NCI-H524 treated with DMSO at 0.1 percent for 48 hours (cell line): Measurements from ENCODE around the gene PRRC2A.
"Not testable (repeated sequence)": the region's sequence is repeated elsewhere in the genome, so short reads cannot be mapped to it uniquely, and the experiment has no call there.

Source experiments
- DNase-seq: peaks from one replicate; lab custom pipeline; 2025; lab: John Stamatoyannopoulos, UW

Gene PRRC2A

DNA sequence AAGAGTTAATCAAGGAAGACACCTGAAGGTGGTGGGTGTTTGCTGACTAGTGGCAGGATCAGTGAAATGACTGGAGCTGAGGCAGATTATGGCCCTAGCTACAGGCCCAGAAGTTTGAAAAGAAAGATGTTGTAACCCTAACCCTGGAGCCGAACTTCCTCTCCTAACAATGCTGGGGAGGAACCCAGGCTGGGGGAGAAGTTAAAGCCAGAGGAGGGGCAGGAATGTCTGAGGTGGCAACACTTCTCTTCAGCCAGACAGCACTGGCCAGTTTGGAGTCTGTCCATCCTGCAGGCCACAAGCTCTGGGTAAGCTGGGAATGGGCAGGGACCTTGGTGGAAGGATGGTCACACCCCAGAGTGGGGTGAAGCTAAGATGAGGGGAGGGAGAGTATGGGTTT, 34.5 kb upstream of the PRRC2A start, which contains the start of gene LST1:
TSS of gene LST1 (plus strand) at position 270 of the 400 bp plus-strand sequence. CDS start 1,023 bp downstream, outside the sequence.
- DNase-seq: no peak

DNA sequence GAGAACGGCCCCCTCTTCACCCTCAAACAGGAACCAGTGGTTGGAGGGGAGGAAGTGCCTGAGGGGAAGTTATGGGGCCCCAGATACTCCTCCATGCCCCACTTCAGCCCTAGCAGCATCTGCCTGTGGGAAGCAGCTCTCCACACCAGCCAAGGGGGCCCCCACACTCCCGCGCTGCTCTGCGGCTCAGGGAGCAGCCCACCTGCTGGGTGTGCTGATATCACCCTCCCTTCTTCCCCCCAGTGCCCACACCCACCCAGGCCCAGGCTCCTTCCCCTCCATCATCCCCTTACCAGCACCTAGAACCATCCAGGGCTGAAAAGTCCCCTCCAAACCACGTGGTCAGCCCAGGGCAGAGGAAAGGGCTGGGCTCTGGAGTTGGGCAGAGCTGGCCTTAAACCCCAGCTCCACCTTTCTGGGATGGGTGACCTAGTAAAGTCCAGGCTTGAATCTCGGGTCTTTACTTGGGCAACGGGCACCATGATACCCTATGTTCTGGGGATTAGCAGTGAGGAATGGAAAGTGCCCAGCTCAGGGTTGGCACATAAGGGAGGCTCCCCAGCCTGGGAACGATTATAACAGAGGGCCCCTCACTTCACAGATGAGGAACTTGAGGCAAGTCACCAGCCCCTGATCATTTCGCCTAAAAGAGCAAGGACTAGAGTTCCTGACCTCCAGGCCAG, 33.8 kb upstream of the PRRC2A start:
- no peak for DNase-seq

DNA sequence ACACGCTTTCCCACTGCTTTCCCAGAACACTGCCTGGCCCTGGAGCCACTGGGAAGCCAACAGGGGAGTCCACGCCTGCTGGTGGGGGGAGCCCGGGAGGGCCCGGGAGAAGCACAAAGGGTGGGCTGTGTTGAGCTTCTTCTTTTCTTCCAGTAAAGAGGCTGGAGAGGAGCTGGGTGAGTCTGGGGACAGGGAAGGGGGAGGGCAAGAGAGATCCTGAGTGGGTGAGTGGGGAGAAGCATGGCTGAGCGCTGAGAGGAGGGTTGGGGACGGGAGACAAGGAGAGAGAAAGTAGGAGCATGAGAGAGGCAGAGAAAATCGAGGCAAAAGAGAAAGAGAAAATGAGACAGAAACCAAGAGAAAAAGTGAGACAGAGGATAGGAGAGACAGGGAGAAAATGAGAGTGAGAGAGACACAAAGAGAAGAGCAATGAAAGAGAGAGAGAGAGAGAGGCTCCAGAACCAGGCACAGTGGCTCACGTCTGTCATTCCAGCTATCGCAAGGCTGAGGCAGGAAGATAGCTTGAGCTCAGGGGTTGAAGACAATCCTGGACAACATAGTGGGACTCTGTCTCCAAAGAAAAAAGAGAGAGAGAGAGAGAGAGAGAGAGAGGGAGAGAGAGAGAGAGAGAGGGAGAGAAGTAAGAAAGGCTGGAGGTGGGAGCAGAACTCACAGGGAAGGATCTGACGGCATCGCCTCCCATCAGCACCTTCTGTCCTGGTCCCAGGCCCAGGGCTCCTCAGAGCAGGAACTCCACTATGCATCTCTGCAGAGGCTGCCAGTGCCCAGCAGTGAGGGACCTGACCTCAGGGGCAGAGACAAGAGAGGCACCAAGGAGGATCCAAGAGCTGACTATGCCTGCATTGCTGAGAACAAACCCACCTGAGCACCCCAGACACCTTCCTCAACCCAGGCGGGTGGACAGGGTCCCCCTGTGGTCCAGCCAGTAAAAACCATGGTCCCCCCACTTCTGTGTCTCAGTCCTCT, 32.4 kb upstream of the PRRC2A start:
- no peak for DNase-seq

DNA sequence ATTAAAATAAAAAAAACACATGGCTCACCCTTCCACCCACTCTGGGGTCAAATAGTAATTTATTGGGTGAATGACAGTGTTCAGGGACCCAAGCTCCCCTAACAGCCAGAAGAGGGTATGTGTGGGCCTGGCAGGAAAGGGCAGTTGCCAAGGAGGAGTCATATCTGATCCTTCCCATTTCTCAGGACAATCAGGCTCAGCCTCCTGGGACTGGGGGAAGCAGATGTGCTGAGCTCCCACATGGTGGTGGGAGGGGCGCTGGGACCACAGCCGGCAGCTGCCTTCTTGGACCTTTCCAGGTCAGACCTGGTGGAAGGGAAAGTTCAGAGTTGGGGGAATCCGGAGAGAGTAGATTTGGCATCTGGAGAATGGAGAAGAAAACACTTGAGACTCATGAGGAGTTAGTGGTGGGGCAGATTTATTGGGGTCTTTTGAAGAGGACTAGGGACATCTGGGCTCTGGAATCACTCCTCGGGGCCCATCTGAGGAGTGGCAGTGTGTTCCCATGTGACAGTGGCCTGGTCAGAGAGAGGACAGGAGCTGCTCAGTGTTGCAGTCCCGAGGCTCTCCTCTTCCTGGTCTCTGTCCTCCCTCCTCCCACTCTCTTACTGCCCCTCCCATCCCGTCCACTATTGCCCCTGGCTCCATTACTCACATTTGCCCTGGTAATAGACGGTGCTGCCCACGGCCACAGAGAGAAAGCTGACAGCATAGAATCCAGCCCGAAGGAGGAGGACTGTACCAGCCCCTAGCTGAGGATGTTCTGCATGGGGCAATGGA, 31.5 kb upstream of the PRRC2A start:
- no peak for DNase-seq

DNA sequence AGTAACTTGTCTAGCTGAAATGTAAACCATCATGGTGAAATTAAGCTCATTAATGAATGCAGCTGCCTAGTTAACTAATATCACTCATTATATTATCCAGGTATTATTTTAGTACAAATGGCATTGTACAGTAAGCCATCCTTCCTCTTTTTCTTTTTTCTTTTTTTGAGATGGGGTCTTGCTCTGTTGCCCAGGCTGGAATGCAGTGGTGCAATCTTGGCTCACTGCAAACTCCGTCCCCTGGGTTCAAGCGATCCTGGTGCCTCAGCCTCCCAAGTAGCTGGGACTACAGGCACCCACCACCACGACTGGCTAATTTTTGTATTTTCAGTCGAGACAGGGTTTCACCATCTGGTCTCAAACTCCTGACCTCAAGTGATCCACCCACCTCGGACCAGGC, 29.8 kb upstream of the PRRC2A start:
- DNase-seq: not testable (repeated sequence)

DNA sequence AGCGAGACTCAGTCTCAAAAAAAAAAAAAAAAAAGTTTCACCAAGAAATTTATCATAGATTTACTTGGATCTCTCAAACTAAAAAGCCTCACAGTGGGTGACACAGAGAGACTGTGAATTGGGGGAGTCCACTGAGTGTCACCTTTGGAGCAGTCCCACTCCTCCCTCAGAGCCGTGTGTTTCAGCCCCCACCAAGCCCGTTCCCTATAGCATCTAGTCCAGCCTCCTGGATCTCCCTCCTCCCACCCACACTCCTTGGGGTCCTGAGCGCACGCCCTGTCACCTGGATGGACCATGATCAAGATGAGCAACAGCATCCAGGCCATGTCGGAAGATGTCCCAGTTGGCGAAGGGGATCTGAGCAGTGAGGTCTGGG, 28.1 kb upstream of the PRRC2A start:
- no peak for DNase-seq

DNA sequence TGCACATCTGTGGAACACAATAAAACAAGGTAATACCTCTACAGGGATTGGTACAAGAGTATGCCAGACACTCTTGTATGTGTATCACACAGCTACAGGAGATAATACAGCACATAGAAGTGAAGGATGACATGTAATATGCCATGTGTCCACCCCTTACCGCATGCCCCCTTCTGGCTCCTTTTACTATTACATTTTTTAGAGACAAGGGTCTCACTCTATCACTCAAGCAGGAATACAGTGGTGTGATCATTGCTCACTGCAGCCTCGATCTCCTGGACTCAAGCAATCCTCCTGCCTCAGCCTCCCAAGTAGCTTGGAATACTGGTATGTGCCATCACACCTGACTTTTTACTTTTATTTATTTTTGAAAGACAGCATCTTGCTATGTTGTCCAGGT, 23.5 kb upstream of the PRRC2A start:
- peak; percentile 19 for DNase-seq

DNA sequence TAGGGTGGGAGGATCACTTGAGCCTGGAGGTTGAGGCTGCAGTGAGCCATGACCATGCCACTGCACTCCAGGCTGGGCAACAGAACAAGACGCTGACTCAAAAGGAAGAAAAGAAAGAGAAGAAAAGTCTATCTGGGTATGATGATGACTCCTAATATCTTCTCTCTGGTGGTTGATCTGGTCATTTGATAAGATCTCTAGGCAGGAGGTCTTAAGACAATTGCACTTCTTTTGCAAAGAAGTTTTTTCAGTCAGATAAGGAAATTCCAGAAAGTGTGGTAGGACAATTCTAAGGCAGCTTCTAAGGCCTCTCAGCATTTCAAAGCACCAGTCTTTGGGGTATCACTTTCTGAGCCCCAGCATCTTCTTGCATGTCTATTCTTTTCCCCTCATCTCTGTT, 13.2 kb upstream of the PRRC2A start:
- DNase-seq: no peak

DNA sequence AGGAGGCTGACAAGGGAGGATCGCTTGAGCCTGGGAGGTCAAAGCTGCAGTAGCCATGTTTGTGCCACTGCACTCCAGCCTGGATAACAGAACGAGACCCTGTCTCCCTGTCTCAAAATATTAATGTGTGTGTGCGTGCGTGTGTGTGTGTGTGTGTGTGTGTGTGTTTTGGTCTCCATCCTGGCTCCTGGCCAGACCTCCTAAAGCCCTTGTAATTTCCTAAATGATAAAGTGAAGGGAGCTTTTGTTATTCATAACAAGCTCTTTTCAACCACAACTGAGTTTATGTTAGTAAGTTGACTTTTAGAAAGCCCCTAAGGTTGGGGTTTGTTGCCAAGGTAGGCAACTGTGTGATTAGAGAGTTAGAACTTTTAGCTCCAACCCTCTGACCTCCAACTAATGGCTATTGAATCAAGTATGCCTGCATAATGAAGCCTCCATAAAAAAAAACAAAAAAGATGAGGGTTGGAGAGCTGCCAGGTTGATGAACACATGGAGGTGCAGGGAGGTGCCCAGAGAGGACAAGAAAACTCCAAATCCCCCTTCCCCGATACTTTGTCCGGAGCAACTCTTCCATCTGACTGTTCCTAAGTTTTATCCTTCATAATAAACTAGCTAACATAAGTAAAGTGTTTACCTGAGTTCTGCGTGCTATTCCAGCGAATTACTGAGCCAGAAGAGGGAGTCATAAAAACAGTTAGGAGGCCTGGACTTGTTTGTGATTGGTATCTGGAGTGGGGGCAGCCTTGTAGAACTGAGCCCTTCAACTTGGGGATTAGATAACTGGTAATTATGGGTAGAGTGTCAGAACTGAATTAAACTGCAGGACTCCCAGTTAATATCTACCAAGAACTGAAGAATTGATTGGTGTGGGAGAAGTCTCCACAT, 10.8 kb upstream of the PRRC2A start:
- DNase-seq: no peak

DNA sequence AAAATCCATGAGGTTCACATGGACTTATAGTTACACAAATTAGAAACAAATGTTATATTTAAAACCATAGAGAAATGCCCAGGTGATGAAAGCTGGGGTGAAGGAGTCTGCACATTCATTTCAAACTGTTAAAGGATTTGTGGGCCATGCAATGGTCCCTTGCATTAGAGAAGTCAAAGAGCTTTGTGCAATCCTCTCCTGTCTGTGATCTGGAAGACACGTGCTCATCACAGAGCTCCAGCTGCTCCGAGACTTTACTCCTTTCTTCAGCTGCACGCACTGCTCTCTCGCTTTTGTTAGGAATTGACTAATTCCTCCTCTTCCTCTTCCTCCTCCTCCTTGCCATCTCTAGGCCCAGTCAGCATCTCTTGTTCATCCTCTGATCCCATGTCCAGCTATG, 9.5 kb upstream of the PRRC2A start:
- DNase-seq: no peak

DNA sequence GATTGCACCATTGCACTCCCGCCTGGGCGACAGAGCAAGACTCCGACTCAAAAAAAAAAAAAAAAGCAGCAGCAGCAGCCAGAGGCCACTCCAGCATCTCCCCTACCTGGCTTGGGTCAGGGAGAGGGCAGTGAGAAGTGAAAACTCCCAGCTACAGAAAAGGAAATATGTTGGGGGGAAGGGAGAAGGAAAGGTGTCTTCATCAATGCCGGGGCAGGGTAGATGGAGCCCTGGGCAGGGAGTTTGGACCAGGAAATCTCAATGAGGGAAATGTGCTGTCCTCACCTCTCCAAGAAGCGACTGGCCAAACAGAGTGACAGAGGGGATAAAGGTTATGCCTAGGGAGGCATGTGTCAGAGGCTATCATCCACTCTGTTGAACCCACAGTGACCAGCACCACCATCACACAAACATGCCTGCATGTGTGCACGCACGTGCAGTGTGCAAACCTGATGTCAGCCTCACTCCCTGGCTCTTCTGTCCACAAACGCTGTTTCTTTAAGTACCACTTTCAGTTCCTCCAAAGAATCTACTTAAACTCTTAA, 6.4 kb upstream of the PRRC2A start:
- DNase-seq: no peak

DNA sequence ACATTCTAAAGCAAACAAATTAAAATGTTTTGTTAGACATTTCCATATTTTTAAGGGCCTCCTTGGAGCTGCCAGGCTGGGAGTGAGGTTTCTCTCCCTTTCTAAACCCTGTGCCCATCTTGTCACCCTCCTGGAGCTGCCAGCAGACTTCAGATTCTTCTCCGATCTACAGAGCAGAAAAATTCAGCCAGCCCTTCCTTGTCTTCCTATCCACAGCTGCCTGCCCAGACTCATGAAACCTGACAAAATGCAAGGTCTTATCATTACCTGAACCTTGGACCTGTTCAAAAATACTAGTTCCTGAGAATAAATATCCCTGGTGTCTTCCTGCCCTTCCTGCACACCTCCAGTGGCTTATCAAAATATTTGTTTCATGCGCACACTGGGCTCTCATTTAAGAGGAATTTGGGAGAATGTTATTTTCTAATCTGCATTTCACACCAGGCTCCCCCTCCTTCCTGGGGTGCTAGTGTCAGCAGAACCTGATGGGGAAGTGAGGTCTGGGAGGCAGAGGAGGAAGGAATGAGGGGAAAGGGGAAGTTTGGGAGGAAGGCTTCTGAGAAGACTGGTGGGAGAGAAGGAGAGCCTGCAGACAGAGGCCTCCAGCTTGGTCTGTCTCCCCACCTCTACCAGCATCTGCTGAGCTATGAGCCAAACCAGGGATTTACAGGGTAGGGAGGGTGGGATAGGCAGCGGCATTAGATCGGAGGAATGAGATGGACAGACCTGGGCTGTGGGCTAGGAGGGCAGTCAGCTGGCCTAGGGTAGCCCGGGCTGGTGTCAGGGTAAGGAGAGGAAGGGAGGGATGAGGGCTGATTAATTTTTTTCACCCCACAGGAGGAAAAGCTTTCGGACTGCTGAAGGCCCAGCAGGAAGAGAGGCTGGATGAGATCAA, 5.6 kb upstream of the PRRC2A start, which contains the start of gene AIF1:
TSS of gene AIF1 (plus strand) at position 551 of the 895 bp plus-strand sequence. CDS start at position 647, 96 bp downstream.
- no peak for DNase-seq

DNA sequence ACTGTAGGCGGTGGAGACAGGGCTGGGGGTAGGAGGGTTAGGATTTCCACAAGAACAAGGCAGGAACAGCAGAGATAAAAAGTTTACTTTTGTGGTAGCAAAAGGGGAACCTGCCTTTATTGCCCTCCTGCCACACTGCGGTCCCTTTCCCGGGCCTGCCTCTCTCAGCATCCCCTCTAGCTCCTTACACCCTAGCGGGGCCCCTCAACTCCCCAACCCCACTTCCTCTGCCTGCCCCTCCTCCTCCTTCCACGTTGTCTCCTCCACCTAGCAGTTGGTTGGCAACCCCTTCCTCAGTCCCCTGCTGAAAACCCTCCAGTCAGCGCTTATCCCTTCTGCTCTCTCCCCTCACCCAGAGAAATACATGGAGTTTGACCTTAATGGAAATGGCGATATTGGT, 4.8 kb upstream of the PRRC2A start:
- no peak for DNase-seq

DNA sequence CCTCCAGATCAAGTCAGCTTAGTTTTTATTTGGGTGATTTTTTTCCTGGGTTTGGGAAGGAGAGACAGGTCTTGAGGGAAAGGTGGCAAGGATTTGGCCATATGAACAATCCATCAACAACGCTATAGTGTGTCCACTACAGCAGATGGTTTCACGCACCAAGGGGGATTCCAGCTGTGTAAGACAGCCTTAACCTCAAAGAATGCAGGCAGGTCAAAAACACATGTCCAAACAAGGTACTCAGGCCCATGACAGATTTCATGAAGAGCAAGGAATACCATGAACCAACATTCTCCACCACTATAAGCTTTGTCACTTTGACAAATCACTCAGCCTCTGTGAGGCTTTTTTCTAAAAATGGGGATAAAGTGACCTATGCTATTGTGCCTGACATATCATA, 3.5 kb upstream of the PRRC2A start:
- no peak for DNase-seq

DNA sequence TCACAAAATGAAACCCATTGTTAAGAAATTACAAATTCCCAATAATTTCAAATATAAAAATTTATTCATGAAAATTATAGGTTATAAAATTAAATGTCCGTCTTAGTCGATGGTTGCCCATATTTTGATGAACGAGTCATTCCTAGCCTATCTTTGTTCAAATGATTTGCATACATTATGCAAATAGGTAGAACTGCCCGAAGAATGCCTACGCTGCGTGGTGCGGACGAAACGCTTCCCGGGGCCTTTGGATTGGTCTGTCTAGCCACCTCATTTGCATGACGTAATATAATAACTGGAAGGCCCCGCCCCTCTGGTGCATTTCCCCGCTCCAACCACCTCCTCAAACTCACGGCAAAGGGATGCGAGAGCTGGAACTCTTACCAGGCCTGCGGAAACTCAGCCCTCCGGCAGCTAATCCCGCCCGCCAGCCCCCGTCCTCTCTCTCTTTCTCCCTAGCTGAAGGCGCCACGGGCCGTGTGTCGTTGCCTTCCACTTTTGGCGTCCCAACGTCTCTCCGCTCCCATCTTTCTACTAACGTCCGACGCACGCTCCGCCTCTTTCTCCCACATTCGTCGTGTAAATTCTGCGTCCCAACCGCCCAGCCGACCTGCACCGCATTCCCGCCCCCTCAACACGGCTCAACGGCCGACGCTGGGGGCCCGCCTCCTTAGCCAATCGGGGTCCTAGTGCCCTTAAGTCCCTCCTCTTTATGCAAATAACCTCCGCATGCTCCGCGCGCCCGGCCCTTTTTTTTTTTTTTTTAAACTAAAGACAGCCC, 520 bp upstream of the PRRC2A start:
- peak; percentile 94 for DNase-seq

DNA sequence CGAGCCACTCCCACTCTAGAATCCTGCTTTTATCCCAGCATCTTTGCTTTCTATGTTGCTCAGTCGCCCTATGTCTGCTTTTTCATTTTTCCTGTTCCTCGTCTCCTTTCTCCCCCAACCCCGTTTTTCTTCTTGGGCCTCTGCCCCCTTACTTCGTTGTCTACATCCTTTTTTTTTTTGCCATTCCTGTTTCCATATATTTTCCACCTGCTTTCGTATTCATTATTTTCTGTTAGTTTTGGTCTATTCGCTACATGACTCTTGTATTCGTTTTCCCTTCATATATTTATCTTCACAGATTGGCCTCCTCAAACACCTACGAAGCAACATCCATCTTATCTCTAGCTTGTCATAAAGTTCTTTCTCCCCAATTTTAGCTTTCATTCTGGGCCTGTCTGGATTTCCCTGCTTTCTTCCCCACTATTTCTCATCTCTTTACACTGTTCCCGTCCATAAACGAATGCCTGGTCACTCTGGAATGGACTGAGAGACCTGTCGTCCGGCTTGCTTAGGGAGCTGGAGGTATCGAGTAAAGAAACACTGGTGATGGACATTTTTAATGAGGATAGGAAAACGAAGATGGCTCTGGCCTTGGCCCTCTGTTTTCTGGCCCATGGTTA, 915 bp downstream of the PRRC2A start:
- no peak for DNase-seq

DNA sequence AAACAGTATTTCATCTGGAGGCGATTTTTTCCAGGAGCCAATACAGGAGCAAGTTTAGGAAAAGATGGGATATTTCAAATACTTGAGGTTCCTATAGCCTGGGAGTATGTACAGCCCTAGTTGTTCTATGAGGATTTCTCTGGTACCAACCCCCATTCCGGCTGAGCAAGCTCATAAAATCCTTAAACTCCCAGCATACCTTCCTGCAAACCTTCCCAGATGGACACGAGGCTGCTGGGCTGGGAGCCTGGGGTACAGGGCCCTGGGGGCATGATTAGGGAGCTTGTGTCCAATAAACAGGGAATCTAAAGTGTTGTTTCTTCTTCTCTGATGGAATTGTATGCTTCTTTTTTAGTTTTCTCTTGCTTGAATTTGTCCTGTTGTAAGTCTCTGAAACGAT, 1.5 kb downstream of the PRRC2A start:
- DNase-seq: no peak

DNA sequence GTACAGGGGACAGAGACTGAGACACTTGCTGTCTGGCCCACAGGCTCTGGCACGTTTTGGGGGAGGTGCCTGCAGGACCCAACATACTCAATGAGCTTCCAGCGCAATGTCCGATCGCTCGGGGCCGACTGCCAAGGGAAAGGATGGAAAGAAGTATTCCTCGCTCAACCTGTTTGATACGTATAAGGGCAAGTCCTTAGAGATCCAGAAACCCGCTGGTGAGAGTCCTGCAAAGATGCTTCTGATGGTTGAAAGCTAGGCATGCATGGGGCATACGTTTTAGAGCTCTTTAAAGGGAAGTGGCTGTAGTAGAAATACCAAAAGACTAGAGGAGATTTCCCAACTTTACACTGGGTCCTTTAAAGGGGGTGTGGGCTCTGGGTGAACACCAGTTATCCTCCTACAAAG, 2.2 kb downstream of the PRRC2A start:
- DNase-seq: no peak

DNA sequence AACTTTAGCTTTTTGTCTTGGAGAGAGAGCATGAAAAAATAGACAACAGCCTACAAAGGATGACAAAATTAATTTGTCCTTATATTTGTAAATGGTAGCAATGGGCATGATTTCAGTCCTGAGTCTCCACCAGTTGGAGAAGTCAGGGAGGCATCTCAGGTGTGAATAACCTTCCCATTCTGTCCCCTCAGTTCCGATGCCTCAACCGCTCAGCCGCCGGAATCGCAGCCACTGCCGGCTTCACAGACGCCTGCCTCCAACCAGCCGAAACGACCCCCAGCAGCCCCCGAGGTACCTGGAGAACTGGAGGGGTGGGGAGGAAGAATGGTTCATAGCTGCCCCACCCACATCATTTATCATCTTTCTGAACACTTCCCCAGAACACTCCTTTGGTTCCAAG, 3.6 kb downstream of the PRRC2A start:
- DNase-seq: no peak
